Measurements from ENCODE around the gene SERPINE3.

DNA sequence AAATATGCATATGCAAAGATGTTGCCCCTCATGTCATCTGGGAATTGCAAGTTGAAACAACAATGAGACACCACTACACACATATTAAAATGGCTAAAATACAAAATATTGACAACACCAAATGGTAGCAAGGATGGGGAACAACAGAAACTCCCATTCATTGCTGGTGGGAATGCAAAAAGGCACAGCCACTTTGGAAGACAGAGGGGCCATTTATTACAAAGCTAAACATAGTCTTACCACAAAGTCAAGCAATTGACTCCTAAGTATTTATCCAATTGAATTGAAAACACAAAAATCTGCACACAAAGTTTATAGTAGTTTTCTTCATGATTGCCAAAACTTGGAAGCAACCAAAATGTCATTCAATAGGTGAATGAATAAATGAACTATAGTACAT, 6.1 kb upstream of the SERPINE3 start:
- TF ChIP-seq, protein P1, sequence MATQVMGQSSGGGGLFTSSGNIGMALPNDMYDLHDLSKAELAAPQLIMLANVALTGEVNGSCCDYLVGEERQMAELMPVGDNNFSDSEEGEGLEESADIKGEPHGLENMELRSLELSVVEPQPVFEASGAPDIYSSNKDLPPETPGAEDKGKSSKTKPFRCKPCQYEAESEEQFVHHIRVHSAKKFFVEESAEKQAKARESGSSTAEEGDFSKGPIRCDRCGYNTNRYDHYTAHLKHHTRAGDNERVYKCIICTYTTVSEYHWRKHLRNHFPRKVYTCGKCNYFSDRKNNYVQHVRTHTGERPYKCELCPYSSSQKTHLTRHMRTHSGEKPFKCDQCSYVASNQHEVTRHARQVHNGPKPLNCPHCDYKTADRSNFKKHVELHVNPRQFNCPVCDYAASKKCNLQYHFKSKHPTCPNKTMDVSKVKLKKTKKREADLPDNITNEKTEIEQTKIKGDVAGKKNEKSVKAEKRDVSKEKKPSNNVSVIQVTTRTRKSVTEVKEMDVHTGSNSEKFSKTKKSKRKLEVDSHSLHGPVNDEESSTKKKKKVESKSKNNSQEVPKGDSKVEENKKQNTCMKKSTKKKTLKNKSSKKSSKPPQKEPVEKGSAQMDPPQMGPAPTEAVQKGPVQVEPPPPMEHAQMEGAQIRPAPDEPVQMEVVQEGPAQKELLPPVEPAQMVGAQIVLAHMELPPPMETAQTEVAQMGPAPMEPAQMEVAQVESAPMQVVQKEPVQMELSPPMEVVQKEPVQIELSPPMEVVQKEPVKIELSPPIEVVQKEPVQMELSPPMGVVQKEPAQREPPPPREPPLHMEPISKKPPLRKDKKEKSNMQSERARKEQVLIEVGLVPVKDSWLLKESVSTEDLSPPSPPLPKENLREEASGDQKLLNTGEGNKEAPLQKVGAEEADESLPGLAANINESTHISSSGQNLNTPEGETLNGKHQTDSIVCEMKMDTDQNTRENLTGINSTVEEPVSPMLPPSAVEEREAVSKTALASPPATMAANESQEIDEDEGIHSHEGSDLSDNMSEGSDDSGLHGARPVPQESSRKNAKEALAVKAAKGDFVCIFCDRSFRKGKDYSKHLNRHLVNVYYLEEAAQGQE (IDR thresholded peaks at IDR 0.05; ENCODE audit: insufficient read depth in 1 of 2, low read depth in 2 of 2, low read length in 2 of 2), result no peak
- TF ChIP-seq POLR2AphosphoS5 (IDR thresholded peaks at IDR 0.05; ENCODE audit: low read depth, low read length) (no peak), SIN3A (IDR thresholded peaks at IDR 0.05; ENCODE audit: borderline replicate concordance, insufficient read depth, low read length) (no peak), TAF1 (IDR thresholded peaks at IDR 0.05; ENCODE audit: borderline replicate concordance, insufficient read depth, low read length) (no peak)
